Tibial nerve (tissue), 4 donors: ENCODE results near the gene EVC2.

Experiments
- EP300 ChIP-seq, 2 donors: sonication (generic); formaldehyde crosslinking; IDR thresholded peaks; one replicate each; pipeline ENCODE4 v1.6.1; 2017; ENCODE audit warnings: antibody characterized with exemption in 2 of 2, mild to moderate bottlenecking in 1 of 2
- POLR2A ChIP-seq, 2 donors: fragments of 450-650 bp; IDR thresholded peaks; one replicate each; pipeline ENCODE4 v1.6.1; 2017; ENCODE audit warnings: antibody characterized with exemption in 2 of 2, mild to moderate bottlenecking in 2 of 2, moderate library complexity in 2 of 2
- TF ChIP-seq, protein P1 (sequence below), 5 experiments: fragments of 200-600 bp in 3 of 5; fragments of 450-650 bp in 2 of 5; sonication (generic) in 3 of 5; IDR thresholded peaks; one replicate each; pipeline ENCODE4 v1.5.1; 2016 to 2019; ENCODE audit warnings: antibody characterized with exemption in 5 of 5, mild to moderate bottlenecking in 3 of 5, moderate library complexity in 2 of 5

DNA sequence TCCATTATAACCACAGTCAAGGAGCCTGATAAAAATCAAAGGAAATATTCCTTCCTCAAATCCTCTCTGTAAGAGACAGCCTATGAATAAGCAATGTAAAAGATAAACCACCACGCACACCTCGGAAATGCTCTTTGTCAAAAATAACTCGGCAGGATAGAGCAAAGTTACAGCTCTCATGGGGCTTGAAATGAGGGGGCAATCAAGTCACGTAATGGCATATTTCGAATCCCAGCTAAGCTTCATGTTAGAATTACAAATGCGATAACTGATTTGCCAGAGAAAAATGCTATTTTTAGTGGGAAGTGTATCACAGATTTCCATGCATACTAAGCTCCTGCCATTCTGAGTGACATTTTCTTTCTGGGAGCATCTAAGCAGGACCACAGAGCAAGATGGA, 49.4 kb downstream of the EVC2 start:
- TF ChIP-seq, protein P1, sequence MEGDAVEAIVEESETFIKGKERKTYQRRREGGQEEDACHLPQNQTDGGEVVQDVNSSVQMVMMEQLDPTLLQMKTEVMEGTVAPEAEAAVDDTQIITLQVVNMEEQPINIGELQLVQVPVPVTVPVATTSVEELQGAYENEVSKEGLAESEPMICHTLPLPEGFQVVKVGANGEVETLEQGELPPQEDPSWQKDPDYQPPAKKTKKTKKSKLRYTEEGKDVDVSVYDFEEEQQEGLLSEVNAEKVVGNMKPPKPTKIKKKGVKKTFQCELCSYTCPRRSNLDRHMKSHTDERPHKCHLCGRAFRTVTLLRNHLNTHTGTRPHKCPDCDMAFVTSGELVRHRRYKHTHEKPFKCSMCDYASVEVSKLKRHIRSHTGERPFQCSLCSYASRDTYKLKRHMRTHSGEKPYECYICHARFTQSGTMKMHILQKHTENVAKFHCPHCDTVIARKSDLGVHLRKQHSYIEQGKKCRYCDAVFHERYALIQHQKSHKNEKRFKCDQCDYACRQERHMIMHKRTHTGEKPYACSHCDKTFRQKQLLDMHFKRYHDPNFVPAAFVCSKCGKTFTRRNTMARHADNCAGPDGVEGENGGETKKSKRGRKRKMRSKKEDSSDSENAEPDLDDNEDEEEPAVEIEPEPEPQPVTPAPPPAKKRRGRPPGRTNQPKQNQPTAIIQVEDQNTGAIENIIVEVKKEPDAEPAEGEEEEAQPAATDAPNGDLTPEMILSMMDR (IDR thresholded peaks at IDR 0.05) = no peak
- no peak for TF ChIP-seq POLR2A (IDR thresholded peaks at IDR 0.05)
- no peak for TF ChIP-seq EP300 (IDR thresholded peaks at IDR 0.05)
